Caki2 (cell line): ENCODE data around the gene KRT85. TPM values are rescaled to one million over a fixed set of nuclear protein-coding genes. Genes with fewer than 3 reads are reported as not detected.
"Not testable (repeated sequence)": the region's sequence is repeated elsewhere in the genome, so short reads cannot be mapped to it uniquely, and the experiment has no call there.

Source experiments
- DNase-seq: peaks from one replicate; pipeline ENCODE4 v3.0.0-alpha.2; 2015; ENCODE audit warnings: low read depth
- in situ Hi-C: cut with HindIII; loops from 2 replicates; pipeline ENCODE4 v1.10.0; 2016; ENCODE audit warnings: low sequenced_read_pairs, low pct_unique_long_range_greater_than_20kb, mixed read lengths
- total RNA-seq: library from RNA; depleted of rRNA; stranded (reverse); fragments of >200 nt; shearing (Covaris generic); gene quantifications from 2 replicates; pipeline ENCODE4 v1.2.3, GENCODE V29; 2014; ENCODE audit warnings: low replicate concordance

The KRT85 gene
- total RNA-seq, 1 experiment from 2014 or later = not detected

DNA sequence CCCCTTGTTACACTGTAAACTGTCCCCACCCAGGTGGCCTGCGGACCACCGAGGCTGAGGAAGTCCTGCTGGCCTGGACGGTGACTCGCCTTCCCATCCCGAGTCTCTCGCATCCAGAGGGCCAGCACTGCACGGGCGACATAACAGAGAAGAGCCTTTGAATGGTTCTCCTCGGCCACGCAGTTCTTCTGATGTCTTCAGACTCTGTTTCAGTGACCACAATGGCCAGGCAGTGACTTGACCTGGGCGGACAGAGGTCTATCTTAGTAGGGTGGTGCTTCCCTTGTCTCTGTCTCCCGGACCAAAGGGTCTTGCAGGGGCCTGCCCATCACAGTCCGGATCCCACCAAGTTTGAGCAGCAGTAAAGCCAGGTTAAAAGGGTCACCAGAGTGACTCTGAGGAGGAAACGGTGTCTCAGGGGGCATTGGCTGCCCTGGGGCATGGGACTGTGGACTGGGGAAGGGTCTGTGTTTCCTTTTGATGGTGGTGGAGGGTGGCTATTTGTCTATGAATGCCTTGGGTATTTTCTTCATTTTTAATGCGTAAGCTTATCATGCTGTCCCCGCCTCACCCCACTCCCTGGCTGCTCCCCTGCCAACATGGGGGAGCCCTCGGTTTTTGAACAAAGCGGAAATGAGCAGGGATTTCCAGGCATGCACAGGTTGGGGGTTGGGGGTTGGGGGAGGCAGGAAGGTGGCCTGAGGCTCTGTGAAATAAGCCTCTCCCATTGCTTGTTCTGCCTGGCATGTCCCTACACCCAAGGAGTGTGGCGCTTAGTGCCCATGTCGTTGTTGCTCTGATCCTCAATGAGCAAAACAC lies 10.3 kb downstream of the KRT85 start:
- no peak for DNase-seq
- in situ Hi-C loops = no loop called here

DNA sequence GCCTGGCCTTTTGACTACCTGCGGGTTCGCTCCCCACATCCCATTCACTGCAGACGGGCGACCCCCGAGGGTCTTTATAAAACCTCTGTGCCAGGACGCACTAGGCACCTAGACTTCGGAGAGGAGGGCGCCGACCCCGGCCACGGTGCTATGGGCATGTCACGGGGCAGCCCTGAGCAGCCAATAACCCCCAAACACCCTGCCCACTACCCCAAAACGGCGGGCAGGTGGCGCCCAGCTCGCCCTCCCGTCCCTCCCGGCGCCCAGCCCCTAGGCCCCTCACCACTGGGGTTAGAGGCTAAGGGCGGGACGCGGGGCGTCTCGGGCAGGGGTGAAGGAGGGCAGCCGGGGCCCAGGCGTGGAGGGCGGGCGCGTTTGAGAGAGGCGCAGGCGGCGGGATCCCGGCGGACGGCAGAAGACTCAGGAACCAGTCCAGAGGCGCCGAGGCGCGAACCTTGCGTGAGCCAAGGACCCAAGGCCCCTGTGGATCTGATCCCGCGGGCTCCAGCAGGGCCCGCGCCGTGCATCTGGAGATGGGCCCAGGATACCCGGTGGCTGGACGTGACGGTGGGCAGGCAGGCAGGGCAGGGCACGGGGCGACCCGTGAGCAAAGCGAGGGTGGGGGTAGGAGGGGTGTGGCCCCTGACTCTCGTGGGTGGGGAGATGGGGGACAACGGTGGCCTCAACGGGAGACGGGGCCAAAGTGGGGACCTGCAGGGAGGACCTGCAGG lies 11.1 kb downstream of the KRT85 start:
- in situ Hi-C loops = no loop called here
- no peak for DNase-seq

DNA sequence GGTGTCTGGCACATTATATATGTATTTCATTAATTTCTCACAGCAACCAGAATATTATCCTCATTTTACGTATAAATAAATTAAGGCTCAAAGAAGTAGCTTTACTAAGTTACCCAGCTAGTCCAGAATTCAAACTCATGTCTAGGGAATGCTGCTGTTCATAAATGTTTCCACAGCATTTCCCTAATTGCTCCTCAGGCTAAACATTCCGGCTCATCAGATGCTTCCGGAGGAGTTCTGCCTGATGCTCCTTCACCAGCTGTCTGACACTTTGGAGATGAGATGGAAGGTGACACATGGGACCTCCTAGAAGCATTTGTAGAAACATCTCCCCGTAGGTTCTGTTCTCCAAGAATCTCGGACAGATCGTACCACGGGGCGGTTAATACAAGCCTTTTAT lies 12.1 kb downstream of the KRT85 start:
- in situ Hi-C loops = no loop called here

DNA sequence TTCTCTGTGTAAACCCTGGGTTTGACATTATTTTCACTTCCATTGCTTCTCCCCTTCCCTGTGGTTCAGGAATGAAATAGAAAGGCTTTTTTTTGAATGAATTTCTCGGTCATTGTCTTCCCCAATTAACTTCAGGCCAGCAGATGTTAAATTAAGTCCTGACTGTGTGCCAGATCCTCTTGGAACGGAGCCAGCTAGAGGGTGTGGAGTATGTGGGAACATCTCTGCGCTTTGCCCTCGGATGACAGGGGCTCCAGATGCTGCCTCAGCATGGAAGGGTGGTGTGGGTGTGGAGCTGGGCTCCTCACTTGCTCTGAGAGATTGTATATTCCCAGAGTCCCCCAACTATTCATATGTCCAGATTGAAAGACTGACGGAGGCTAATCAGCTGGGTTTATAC lies 13.1 kb downstream of the KRT85 start:
- DNase-seq = no peak
- in situ Hi-C loops = no loop called here

More for the DNA sequence above, 12.1 kb downstream of the KRT85 start:
- no peak for DNase-seq

DNA sequence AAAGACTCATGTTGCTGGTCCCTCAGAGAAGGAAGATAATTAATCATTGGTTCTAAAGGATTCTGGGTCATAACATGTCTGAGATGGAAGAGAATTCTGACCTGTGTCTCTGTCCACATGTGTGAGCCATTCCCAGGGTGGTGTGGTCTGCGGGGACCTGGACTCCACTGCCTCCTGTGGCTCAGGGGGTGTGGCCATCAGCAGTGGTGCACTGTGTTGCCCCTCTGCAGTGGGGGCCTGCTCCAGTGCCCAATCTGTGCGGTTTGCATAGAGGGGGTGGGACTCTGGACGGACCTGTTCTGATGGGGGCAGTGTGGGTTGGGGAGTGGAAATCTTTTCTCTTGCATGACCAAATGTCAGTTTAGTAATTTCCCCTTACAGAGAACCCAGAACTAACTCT lies 13.5 kb downstream of the KRT85 start:
- in situ Hi-C loops = no loop called here
- no peak for DNase-seq

DNA sequence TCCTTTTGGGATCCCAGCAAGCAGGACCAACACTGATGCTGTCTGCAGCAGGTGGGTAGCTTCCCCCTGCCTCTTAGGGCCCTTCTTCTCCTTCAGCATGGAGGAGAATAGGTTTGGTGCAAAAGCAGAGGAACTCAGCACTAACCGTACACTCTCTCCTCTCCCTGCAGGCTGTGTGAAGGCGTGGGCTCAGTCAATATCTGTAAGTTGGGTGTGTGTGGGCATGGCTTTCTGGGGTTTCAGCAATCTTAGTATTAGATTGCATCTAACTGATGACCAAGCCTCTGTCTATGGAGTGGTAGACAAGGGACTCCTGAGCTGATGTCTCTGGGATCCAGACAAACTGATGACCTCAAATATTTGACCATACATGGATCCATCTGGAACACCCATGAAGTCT lies 14.3 kb downstream of the KRT85 start:
- DNase-seq = no peak
- in situ Hi-C loops = no loop called here

DNA sequence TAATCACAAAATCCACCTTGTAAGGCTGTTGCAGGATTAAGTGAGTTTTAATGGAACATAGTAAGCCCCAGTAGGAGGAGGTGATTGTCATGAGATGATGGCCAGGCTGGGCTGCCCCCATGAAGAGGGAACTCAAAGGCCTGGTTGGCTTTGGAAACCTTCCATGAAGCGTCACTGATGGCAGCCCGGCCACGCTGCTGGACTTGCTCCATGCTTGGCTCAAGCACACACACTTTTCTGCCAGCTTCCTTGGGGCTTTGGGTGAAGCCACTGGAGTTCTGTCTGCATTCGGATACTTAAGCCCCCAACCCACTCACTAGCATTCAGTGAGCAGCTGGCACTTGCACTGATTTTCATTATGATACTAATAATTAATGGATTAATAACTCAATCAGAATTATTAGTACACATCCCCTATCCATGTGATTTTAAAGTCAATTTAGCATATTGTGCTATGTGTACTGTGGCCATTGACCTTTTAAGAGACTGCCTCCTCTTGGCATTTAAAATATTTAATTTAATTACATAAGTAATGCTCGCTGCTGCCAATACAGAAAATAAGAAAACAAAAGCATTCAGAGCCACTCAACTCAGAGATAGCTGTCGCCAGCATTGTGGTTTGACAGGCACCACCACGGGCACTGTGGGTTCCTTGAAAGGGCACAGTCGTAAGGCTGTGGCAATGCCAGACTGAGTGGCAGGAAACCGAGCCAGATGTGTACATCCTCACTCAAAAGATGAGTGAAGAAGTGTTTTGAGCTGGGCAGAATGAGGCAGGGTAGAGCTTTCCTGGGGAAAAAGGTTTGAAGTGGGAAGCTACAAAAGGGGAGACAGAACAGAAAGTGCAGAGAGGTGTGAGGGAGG lies 15.9 kb downstream of the KRT85 start:
- in situ Hi-C loops = no loop called here

DNA sequence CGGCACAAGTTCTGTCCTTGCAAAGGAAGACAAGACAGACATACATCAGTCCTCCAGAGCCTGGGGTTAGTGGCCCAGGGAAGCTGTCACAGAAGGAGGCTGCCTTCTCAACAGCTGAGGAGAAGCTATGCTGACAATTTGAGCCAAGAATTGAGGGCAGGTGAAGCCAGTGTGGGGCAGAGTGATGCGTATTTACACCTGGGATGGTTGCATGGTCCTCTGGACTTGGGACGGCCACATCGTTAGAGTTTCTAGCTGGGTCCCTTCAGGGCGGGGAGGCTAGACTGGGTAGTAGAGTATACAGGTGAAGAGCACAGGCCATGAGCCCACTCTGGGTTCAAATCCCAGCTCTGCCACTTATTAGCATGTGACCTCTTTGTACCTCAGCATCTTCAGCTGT lies 16.5 kb downstream of the KRT85 start:
- DNase-seq = no peak
- in situ Hi-C loops = no loop called here

More for the DNA sequence above, 15.9 kb downstream of the KRT85 start:
- DNase-seq = no peak

DNA sequence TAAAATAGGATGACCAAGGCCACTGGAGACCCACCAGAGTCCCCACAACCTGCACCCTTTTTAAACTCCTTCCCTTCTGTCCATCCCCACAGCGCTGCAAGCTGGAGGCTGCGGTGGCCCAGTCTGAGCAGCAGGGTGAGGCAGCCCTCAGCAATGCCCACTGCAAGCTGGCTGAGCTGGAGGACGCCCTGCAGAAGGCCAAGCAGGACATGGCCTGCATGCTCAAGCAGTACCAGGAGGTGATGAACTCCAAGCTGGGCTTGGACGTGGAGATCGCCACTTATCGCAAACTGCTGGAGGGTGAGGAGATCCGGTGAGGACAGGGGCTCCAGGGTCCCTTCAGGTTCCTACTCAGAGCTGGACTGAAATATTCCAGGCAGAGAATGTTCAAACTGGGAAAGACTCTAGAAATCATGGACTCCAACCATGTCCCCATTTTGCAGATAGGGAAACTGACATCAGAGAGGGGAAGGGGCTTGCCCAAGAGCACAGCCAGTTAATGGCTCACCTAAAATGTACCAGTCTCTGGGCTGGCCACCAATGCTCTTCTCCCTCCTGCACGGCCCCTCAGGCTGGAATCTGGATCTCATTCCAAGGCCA lies 17.2 kb downstream of the KRT85 start:
- in situ Hi-C loops = no loop called here
- DNase-seq = no peak

DNA sequence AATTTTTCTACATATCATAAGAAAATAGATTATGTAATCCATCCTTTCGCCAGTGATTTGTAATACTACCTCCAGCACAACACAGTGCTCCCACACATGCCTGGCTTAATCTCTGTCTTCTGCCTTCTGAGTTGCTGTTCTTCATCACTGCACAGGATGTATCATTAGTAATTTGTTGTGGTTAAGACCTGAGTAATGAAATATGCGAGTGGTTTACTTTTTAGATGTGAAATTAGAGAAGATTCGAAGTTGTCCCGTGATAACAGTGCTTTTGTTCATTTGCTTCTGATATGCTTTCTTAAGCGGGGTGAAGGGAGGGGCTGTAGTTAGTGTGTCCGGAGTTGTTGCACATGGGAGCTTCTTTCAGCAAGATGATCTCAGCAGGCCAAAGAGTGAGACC lies 18.1 kb downstream of the KRT85 start:
- DNase-seq = peak; percentile 70
- in situ Hi-C loops = no loop called here

DNA sequence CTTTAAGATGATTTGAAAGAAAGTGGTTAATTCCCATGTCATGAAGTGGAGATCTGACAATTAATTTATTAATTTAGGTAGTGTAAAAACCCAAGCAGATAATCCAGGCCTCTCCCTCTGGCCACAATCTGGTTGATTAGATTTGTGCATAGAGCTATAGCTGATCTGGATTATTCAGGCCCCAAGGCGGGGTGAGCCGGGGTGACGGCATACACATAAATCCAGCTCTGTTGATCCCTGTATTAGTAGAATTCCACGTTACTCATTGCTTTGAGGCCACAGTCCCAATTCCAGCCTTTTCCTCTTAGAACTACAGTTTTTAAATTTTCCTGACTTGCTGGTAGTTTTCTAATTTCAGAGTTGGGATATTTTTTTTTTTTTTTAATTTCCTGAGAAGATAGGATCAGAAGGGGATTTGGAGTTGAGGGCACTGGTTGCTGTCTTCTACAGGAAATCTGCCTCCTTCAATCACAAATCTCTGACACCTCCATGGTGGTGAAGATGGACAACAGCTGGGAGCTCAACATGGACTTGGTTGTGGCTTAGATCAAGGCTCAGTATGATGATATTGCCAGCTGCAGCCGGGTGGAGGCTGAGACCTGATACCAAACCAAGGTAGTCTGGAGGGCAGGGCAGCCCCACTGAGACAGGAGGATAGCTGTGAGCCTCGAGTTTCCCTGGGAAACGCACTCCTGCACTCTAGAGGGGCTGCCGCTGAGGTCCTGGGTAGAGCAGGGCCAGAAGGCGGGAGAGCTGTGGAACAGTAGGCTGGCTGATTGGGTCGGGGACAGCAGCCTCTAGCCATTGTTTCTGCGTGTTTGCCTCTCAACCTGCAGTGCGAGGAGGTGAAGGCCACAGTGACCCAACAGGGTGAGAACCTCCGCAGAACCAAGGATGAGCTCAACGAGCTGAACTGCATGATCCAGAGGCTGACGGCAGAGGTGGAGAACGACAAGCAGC lies 19.4 kb downstream of the KRT85 start:
- DNase-seq = no peak
- in situ Hi-C loops = no loop called here

DNA sequence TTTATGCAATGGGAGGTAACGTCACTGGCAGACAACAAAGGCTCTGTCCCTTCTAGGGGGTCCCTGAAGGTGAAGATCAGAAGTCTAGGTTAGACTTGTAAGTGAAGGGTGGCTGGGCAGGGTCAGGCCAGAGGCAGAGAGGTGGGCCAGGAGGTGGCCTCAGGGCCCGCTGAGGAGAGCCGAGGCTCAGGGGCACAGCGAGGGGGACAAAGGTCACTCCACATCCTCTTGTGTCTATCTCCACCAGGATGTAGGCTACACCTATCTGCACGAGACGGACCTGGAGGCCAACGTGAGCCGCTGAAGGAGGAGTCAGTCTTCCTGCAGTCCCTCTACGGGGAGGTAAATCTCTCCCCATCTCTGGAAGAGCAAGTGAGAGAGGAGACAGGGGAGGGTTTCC lies 20.3 kb downstream of the KRT85 start:
- DNase-seq = no peak
- in situ Hi-C loops = no loop called here

DNA sequence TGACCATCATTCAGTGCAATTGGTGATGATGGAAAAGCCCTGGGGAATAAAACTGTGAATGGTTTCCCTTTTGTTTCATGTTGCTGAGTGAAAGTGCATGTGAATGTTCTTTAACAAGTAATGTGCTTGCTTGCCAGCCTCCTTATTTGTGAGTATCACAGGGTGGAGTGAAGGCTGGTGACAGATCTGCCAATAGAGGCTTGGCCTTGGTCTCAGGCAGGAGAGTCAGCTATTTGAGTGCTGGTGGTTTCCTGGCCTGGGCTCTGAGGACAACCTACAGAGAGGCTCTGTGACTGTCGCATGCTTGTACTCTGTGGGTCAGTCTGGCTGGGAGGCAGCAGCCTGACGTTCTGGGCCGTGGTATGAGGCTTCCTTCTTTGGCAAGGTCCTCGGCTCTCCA lies 20.7 kb downstream of the KRT85 start:
- in situ Hi-C loops = no loop called here
- DNase-seq = no peak

DNA sequence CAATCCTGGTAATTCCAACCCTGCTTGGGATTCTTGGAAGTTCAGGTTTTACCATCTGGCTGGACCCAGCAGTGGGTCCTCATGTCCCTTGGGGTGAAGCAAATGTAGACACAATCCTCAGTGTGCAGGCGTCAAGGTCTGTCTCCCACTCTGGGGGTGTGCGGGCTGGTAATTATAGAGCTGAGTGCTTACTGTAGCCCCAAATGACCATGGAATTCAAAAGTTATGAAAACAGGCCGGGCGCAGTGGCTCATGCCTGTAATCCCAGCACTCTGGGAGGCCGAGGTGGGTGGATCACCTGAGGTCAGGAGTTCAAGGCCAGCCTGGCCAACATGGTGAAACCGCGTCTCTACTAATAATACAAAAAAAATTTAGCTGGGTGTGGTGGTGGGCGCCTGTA lies 22.2 kb downstream of the KRT85 start:
- in situ Hi-C loops, DNase-seq: not testable (repeated sequence)

DNA sequence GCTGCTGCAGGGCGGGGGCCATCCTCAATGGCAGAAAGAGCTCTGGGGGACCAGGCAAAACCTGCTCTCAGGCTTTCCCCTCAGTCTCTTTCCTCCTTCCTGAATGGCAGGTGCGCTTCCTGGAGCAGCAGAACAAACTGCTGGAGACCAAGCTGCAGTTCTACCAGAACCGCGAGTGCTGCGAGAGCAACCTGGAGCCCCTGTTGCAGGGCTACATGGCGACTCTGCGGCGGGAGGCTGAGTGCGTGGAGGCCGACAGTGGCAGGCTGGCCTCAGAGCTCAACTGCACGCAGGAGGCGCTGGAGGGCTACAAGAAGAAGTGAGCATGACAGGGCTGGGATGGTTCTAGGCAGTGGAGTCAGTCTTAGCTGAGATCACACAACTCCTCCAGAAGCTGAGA lies 23.2 kb downstream of the KRT85 start:
- in situ Hi-C loops = no loop called here
- no peak for DNase-seq

DNA sequence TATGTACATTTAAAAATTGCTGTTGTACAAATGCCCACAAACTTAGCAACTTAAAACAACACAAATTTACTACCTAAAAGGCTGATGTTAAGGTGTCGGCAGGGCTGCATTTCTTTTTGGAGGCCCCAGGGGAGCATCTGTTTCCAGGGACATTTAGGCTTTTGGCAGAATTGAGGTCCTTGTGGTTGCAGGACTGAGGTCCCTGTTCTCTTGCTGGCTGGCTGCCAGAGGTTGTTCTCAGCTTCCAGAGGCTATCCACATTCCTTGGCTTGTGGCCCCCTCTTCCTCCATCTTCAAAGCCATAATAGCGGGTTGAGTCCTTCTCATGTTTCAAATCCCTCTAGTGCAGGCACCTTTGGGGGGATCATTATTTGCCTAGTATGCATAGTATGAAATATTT lies 23.7 kb downstream of the KRT85 start:
- no peak for DNase-seq
- in situ Hi-C loops = no loop called here

DNA sequence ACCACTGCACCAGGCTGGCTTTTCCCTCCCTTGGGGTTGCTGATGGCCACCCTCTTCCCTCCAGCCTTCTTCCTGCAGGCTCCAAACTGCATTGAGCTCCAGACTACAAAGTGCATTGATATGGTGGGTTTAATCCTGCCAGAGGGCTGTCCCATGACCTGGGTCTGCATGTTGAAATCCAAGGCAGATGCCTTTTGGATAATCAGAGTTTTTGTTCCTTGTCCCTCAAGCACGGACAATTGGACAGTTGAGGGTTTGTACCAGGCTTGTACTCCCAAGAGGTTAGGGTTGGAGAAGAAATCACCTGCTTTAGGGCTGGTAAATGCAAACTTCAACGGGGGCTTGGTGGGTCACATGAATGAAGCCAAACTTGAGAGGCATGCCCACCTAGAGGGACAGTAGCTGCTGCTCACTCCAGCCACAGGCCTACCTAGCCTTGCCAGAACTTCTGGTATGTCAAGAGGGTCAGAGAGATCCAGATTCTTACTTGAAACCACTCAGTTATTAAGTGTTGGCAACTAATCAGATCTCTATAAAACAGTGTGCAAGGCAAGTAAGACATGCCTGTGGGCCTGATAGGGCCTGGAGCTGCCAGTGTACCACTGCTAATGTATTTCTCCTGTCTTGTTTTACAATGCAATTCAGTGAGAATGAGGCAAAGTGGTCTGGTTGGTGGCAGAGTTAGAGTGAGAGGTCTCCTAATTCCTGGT lies 24.3 kb downstream of the KRT85 start:
- in situ Hi-C loops = no loop called here
- DNase-seq = no peak
